Suprapubic skin (tissue), 4 donors: ENCODE data around the gene PPM1H.

Experiments used
- EP300 ChIP-seq: sonication (generic); formaldehyde crosslinking; IDR thresholded peaks from one replicate; pipeline ENCODE4 v1.6.1; 2017; ENCODE audit warnings: antibody characterized with exemption
- POLR2A ChIP-seq, 2 donors: fragments of 450-650 bp; IDR thresholded peaks; one replicate each; pipeline ENCODE4 v1.6.1; 2017; ENCODE audit warnings: antibody characterized with exemption in 2 of 2, mild to moderate bottlenecking in 2 of 2, moderate library complexity in 2 of 2
- POLR2AphosphoS5 ChIP-seq, 3 donors: sonication (generic); formaldehyde crosslinking; IDR thresholded peaks; one replicate each; pipeline ENCODE4 v1.6.1; 2017; ENCODE audit warnings: antibody characterized with exemption in 3 of 3
- TF ChIP-seq, protein P1 (sequence below), 2 donors: fragments of 200-600 bp in 1 of 2; fragments of 450-650 bp in 1 of 2; sonication (generic) in 1 of 2; IDR thresholded peaks; one replicate each; pipeline ENCODE4 v1.5.1; 2016 to 2019; ENCODE audit warnings: antibody characterized with exemption in 2 of 2, mild to moderate bottlenecking in 1 of 2, moderate library complexity in 1 of 2

DNA sequence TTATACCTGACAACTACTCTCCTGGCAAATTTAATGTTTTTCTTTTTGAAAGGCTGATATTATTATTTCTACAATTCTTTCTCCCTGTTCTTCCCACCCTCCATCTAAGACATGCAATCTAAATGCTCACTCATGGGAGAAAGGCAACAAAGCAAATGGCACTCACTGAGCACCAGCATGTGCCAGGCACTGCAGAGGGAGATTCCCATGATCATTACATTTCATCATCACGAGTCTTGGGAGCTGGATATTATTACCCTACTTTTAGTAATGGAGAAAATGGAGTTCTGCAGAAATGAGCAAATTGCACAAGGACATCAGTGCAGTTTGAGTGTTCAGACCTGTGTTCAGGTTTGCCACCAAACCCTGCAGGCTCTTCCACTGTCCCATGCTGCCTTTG, 27.9 kb downstream of the PPM1H start:
- TF ChIP-seq, protein P1, sequence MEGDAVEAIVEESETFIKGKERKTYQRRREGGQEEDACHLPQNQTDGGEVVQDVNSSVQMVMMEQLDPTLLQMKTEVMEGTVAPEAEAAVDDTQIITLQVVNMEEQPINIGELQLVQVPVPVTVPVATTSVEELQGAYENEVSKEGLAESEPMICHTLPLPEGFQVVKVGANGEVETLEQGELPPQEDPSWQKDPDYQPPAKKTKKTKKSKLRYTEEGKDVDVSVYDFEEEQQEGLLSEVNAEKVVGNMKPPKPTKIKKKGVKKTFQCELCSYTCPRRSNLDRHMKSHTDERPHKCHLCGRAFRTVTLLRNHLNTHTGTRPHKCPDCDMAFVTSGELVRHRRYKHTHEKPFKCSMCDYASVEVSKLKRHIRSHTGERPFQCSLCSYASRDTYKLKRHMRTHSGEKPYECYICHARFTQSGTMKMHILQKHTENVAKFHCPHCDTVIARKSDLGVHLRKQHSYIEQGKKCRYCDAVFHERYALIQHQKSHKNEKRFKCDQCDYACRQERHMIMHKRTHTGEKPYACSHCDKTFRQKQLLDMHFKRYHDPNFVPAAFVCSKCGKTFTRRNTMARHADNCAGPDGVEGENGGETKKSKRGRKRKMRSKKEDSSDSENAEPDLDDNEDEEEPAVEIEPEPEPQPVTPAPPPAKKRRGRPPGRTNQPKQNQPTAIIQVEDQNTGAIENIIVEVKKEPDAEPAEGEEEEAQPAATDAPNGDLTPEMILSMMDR (IDR thresholded peaks at IDR 0.05): no peak
- no peak for TF ChIP-seq POLR2AphosphoS5 (IDR thresholded peaks at IDR 0.05)
- no peak for TF ChIP-seq POLR2A (IDR thresholded peaks at IDR 0.05)
- TF ChIP-seq EP300: no peak
